Measurements from ENCODE around the gene DCST2. TPM values are rescaled to one million over a fixed set of nuclear protein-coding genes. Genes with fewer than 3 reads are reported as not detected.

Gene DCST2
- not detected in 2 replicates for total RNA-seq (2014; rRNA removed; shearing (Covaris generic))

GRCh38 chr1:155033524-155033923 lies at the start of gene DCST2, which contains the start of gene DCST1:
Gene DCST2, minus strand, starts transcription at chr1:155033781. Its CDS starts 80 bp downstream, at chr1:155033701.
Gene DCST1, plus strand, starts transcription at chr1:155033824. Its CDS starts 213 bp downstream, at chr1:155034037.
- no peak for DNase-seq (ENCODE audit: low spot score)

DNA sequence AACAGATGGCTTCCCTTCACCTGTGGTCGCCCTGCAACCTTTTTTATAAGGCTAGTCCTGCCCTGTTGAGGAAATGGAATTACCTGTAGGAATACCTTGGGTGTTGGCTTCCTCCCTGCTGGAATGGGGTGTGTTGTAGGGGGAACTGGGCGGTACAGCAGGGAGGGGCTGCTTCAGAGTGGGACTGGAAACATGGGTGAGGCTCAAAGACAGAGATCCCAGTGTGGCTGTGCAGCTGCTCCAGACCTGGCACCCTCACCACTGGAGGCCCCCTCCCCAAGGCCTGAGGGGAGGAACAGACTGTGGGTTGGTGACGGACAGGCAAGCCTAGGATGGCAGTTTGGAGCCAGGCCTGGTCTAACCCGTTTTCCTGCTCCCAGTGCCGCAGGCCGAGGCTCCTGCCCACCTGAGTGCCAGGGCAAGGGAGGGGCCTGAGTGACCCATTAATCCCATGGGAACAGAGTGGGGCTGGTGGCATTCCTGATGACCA lies 49.5 kb upstream of the DCST2 start:
- DNase-seq (ENCODE audit: low spot score), result no peak

DNA sequence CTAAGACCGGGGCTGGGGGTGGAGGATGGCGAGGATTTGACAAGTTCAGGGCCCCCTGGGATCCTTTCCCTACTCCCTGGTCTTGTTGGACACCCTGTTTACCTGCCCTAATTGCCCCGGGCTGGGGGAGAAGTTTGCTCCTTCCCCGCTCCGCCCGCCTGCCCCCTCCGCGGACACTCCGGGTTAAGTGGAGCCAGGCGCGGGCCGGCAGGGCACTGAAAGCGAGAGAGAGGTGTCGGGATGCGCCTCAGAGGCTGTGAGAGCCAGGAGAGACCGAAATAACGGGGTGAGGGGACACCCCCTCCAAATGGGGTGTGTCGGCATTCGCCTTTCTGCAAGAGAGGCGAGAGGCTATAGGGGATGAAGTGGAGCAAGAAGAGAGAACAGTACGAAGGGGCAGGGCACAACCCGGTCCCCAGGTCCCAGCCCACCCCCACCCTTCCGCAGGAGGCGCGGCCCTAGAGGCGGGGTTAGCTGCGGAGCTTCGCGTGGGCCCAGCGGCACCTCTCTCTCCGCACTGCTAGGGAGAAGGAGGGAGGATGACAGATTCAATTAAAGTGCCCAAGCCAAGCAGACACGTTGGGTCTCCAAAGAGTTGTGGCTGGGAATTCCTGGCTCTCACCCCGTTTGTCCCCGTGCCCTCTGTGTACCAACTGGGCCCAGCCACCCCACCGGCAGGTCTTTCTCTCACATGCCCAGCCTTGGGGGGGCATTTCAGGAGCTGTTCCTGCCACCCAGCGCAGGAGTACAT lies 48.9 kb upstream of the DCST2 start:
- DNase-seq (ENCODE audit: low spot score), result no peak

DNA sequence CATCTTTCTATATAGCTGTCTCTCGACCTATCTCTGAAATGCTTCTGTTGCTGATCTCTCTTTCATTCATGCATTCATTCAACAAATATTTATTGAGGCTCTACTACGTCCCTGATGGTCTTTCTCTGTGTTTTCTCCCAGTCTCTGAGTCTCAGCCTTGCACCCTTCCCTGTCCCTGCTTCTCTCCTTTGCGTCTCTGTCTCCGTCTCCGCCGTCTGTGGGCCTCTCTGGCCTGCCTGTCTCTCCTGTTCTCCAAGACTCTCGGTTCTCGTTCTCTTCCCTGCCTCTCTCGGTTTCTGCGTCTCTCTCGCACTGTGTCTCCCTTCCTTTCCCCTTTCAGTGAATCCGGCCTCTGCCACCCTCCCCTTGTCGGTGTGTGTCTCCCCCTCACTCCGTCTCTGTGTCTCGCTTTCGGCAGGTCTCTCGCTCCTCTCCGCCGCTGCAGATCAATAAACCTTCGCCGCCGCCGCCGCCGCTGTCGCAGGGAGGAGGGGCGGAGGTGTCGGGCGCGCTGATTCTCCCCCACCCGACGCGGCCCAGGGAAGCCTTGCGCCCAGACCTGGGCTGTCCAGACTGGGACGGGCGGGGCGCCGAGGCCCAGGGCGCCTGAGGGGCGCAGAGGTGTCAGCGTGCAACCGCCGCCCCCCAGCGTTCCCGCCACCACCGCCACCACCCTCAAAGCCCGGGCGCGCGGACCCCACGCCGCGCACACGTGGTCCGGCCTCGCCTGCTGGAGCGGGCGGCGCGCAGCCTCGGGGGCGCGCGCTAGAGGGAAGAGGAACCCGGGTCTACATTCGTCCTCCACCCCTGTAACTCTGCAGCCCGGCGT lies 48.1 kb upstream of the DCST2 start:
- DNase-seq (ENCODE audit: low spot score), result no peak

GRCh38 chr1:155080312-155081228 lies 47.0 kb upstream of the DCST2 start:
- DNase-seq (ENCODE audit: low spot score), result no peak

DNA sequence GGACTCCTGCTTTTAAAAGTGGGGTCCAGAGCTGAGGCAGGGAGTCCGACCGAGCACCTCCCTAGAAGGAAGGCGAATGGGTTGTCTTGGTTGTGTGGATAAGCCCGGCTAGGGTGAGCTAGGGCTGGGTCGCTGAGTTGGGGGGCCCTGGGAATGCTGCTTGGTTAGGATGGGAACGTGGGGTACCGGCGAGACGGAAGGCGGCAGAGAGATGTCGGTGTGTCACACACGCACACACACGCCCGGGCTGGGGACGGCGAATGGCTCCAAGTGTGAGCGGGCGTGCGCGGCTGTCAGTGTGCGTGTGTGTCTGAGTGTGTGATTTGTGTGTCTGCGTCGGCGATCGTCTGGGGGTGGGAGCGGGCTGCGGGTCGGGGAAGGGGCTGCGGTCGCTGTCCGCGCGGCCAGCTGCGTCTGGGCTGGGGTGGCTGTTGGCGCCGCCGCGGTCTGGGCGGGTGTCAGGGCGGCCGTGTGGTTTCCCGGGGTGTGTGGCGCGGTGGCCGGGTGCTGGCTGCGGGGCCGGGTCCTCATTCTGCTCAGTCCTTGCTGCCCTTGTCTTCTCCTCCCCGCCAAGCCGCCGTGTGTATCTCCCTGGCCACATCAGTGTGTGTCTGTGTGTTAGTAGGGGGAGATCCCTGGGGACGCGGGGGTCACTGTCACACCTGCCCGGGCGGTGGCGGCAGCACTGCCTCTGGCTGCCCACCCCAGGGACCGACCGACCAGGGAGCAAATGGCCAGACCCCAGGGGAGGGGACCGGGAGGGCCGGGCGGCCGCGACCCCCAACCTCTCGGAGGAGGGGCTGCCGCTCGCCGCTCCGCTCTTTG lies 46.1 kb upstream of the DCST2 start:
- no peak for DNase-seq (ENCODE audit: low spot score)

DNA sequence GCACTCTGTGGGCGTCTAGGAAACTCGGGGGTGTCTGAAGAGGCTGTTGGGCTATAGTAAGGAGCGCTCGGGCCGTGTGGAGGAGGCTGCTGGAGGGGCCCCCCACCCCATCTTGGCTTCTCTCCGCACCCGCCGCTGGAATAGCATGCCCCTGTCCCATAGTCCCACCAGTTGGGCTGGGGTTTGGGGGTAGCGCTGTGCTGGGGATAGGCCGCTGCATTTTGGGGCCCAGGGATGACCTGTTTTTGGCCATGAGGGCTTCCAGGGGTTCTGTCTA lies 45.6 kb upstream of the DCST2 start:
- DNase-seq (ENCODE audit: low spot score), result no peak

- no peak for DNase-seq (ENCODE audit: low spot score)
Measured at GRCh38 chr1:155078469-155079209, 45.1 kb upstream of the DCST2 start, which contains the start of gene EFNA3. Gene EFNA3, plus strand, starts transcription at chr1:155078837. Its CDS starts 105 bp downstream, at chr1:155078942.

GRCh38 chr1:155077758-155078445 lies 44.3 kb upstream of the DCST2 start:
- no peak for DNase-seq (ENCODE audit: low spot score)

GRCh38 chr1:155077346-155077745 lies 43.8 kb upstream of the DCST2 start:
- DNase-seq (ENCODE audit: low spot score), result no peak

GRCh38 chr1:155076371-155076770 lies 42.8 kb upstream of the DCST2 start:
- no peak for DNase-seq (ENCODE audit: low spot score)

GRCh38 chr1:155075535-155075934 lies 42.0 kb upstream of the DCST2 start:
- no peak for DNase-seq (ENCODE audit: low spot score)

GRCh38 chr1:155073377-155074242 lies 40.0 kb upstream of the DCST2 start:
- DNase-seq (ENCODE audit: low spot score), result no peak

- no peak for DNase-seq (ENCODE audit: low spot score)
Measured at GRCh38 chr1:155072531-155073289, 39.1 kb upstream of the DCST2 start.

- no peak for DNase-seq (ENCODE audit: low spot score)
Measured at GRCh38 chr1:155071701-155072100, 38.1 kb upstream of the DCST2 start.

GRCh38 chr1:155070721-155071569 lies 37.4 kb upstream of the DCST2 start:
- no peak for DNase-seq (ENCODE audit: low spot score)

GRCh38 chr1:155070158-155070621 lies 36.6 kb upstream of the DCST2 start:
- no peak for DNase-seq (ENCODE audit: low spot score)

All from H4 (cell line).